Fibroblast of lung (primary cell): ENCODE data around the gene GJD4.

Experiments
- CTCF ChIP-seq, 2 donors: IDR thresholded peaks in 1 of 2; conservative IDR thresholded peaks in 1 of 2; 1 replicate in 1 of 2; 2 replicates in 1 of 2; pipeline ENCODE4 v1.5.1; 2011 to 2012; ENCODE audit warnings: low read length in 2 of 2, control low read depth in 1 of 2, inconsistent platforms in 1 of 2, low read depth in 1 of 2, mild to moderate bottlenecking in 1 of 2
- EZH2 ChIP-seq: IDR thresholded peaks from 2 replicates; pipeline ENCODE4 v1.5.1; 2012; ENCODE audit warnings: low read length, control low read depth, mild to moderate bottlenecking; ENCODE audit errors: missing control alignments

GRCh38 chr10:35657621-35658020 lies 52.5 kb downstream of the GJD4 start:
- TF ChIP-seq CTCF (conservative IDR thresholded peaks at IDR 0.05 in 1 of 2, IDR thresholded peaks at IDR 0.05 in 1 of 2; ENCODE audit: low read depth in 1 of 2, low read length in 2 of 2), result no peak
- no peak for TF ChIP-seq EZH2
